ENCODE data around the gene SCARF1. TPM values are rescaled to one million over a fixed set of nuclear protein-coding genes. Genes with fewer than 3 reads are reported as not detected.
"Not testable (repeated sequence)": the region's sequence is repeated elsewhere in the genome, so short reads cannot be mapped to it uniquely, and the experiment has no call there.

Gene SCARF1
- total and polyA plus RNA-seq, 10 donors = 5.1 to 112 (median 60.3) TPM

GRCh38 chr17:1653735-1654134, 8.2 kb upstream of the SCARF1 start:
- Histone ChIP-seq H3K4me1 (peaks cover 14 to 38% (median 25%) of the 10 kb centered on the region in 6 donors), H3K36me3 (peaks cover 20 to 89% (median 87%) of the 10 kb centered on the region in 6 donors), H3K27me3 (replicated peaks in 1 of 7) (no peaks in the 10 kb centered on the region), H3K4me3 (no peak overlapping the region), H3K9me3 (no peaks in the 10 kb centered on the region), H3K27ac (no peak overlapping the region)
- peak; percentile 63 for DNase-seq
- intact Hi-C loops (cut with DNase I; ENCODE audit: low total_unique reads) = no loop called here
- TF ChIP-seq POLR2AphosphoS5 (IDR thresholded peaks at IDR 0.05) (peak in 2 of 3 donors; percentile 35 to 46), POLR2A (IDR thresholded peaks at IDR 0.05) (no peak), CTCF (IDR thresholded peaks at IDR 0.05 in 8 of 11, conservative IDR thresholded peaks at IDR 0.05 in 3 of 11) (no peak)
- 89 to 96% (median 95%) methylated on average over 14 of the region's 14 CpGs for WGBS, 5 donors

GRCh38 chr17:1652794-1653193, 7.3 kb upstream of the SCARF1 start:
- H3K4me3 ChIP-seq; H3K27me3 ChIP-seq (replicated peaks in 1 of 7); intact Hi-C loops (cut with DNase I; ENCODE audit: low total_unique reads); H3K9me3 ChIP-seq: not testable (repeated sequence)
- Histone ChIP-seq H3K27ac (peak overlapping the region in 3 of 8 donors; percentile 96 to 99 (median 97)), H3K36me3 (peaks cover 16 to 80% (median 77%) of the 10 kb centered on the region in 6 donors), H3K4me1 (peaks cover 19 to 47% (median 33%) of the 10 kb centered on the region in 6 donors)
- peak; percentile 54 for DNase-seq
- peak in 1 of 3 donors; percentile 11 for TF ChIP-seq POLR2AphosphoS5 (IDR thresholded peaks at IDR 0.05)
- WGBS, 5 donors = 86 to 93% (median 92%) methylated on average over 7 of the region's 7 CpGs

GRCh38 chr17:1651559-1651844, 6.0 kb upstream of the SCARF1 start:
- Histone ChIP-seq H3K27me3 (replicated peaks in 1 of 7) (no peaks in the 10 kb centered on the region), H3K4me1 (peaks cover 30 to 60% (median 46%) of the 10 kb centered on the region in 6 donors), H3K27ac (peak overlapping the region in 6 of 8 donors; percentile 33 to 99 (median 96)), H3K36me3 (peaks cover 16 to 77% (median 64%) of the 10 kb centered on the region in 6 donors), H3K4me3 (no peak overlapping the region), H3K9me3 (no peaks in the 10 kb centered on the region)
- intact Hi-C loops (cut with DNase I; ENCODE audit: low total_unique reads) = no loop called here
- no peak for DNase-seq
- no peak for TF ChIP-seq CTCF (IDR thresholded peaks at IDR 0.05 in 8 of 11, conservative IDR thresholded peaks at IDR 0.05 in 3 of 11)
- TF ChIP-seq POLR2AphosphoS5 (IDR thresholded peaks at IDR 0.05) = no peak
- TF ChIP-seq POLR2A (IDR thresholded peaks at IDR 0.05) = no peak
- WGBS, 5 donors = 56 to 94% (median 83%) methylated on average over 4 of the region's 4 CpGs

GRCh38 chr17:1650731-1651558, 5.4 kb upstream of the SCARF1 start:
- intact Hi-C loops (cut with DNase I; ENCODE audit: low total_unique reads) = no loop called here

GRCh38 chr17:1649844-1650501, 4.4 kb upstream of the SCARF1 start, which contains the start of gene RILP:
TSS of gene RILP (minus strand) at chr17:1649866. CDS start at chr17:1649804, 62 bp downstream.
- H3K36me3 ChIP-seq = peaks cover 10 to 65% (median 49%) of the 10 kb centered on the region in 6 donors
- no peaks in the 10 kb centered on the region for H3K27me3 ChIP-seq (replicated peaks in 1 of 7)
- peak in 1 of 3 donors; percentile 8 for TF ChIP-seq POLR2A (IDR thresholded peaks at IDR 0.05)
- TF ChIP-seq POLR2AphosphoS5 (IDR thresholded peaks at IDR 0.05) = peak; percentile 73 to 86 (median 81)
- no peak for TF ChIP-seq CTCF (IDR thresholded peaks at IDR 0.05 in 8 of 11, conservative IDR thresholded peaks at IDR 0.05 in 3 of 11)
- intact Hi-C loops (cut with DNase I; ENCODE audit: low total_unique reads) = no loop called here
- 18 to 39% (median 30%) methylated on average over 11 to 23 of the region's 23 CpGs for WGBS, 5 donors
- no peaks in the 10 kb centered on the region for H3K9me3 ChIP-seq
- H3K27ac ChIP-seq = peak within 1 kb of the TSS; percentile 94 to 99 (median 96)
- peak within 1 kb of the TSS; percentile 65 to 94 (median 78) for H3K4me3 ChIP-seq
- peaks cover 44 to 75% (median 60%) of the 10 kb centered on the region in 6 donors for H3K4me1 ChIP-seq
- DNase-seq = peak; percentile 93

More at GRCh38 chr17:1650731-1651558, 5.4 kb upstream of the SCARF1 start:
- TF ChIP-seq POLR2A (IDR thresholded peaks at IDR 0.05) = no peak
- TF ChIP-seq POLR2AphosphoS5 (IDR thresholded peaks at IDR 0.05) = peak in 2 of 3 donors; percentile 19 to 44
- H3K27ac ChIP-seq = peak overlapping the region; percentile 94 to 99 (median 96)
- no peaks in the 10 kb centered on the region for H3K27me3 ChIP-seq (replicated peaks in 1 of 7)
- H3K9me3 ChIP-seq = no peaks in the 10 kb centered on the region
- DNase-seq = peak; percentile 73
- peaks cover 35 to 66% (median 51%) of the 10 kb centered on the region in 6 donors for H3K4me1 ChIP-seq
- WGBS, 5 donors = 70 to 80% (median 72%) methylated on average over 22 of the region's 22 CpGs
- H3K4me3 ChIP-seq = no peak overlapping the region
- H3K36me3 ChIP-seq = peaks cover 13 to 75% (median 59%) of the 10 kb centered on the region in 6 donors
